Transverse colon (tissue), 4 donors: ENCODE results near the gene GRIK4. TPM values are rescaled to one million over a fixed set of nuclear protein-coding genes. Genes with fewer than 3 reads are reported as not detected.

Experiments used
- DNase-seq: peaks from one replicate; pipeline ENCODE4 v3.0.0-alpha.2; 2019
- H3K27ac ChIP-seq, 4 donors: fragments of 200-600 bp; sonication (generic); 2 replicates each; pipeline ENCODE4 v1.5.1; 2016 to 2018; ENCODE audit warnings: inconsistent platforms in 4 of 4
- H3K27me3 ChIP-seq: fragments of 200-600 bp; sonication (generic); 2 replicates; pipeline ENCODE4 v1.5.1; 2017; ENCODE audit warnings: inconsistent platforms
- H3K36me3 ChIP-seq, 4 donors: fragments of 200-600 bp; sonication (generic); 2 replicates each; pipeline ENCODE4 v1.5.1; 2017 to 2019; ENCODE audit warnings: inconsistent platforms in 4 of 4
- H3K4me1 ChIP-seq, 4 donors: fragments of 200-600 bp; sonication (generic); 2 replicates each; pipeline ENCODE4 v1.5.1; 2017 to 2020; ENCODE audit warnings: inconsistent platforms in 4 of 4
- H3K4me3 ChIP-seq, 4 donors: fragments of 200-600 bp; sonication (generic); 1 replicate in 1 of 4; 2 replicates in 3 of 4; pipeline versions ENCODE4 v1.5.1 to v1.6.1; 2017 to 2019; ENCODE audit warnings: inconsistent platforms in 4 of 4
- H3K9me3 ChIP-seq, 2 donors: fragments of 200-600 bp; sonication (generic); 2 replicates each; pipeline ENCODE4 v1.5.1; 2017 to 2019; ENCODE audit warnings: inconsistent platforms in 2 of 2
- CTCF ChIP-seq, 5 experiments: fragments of 200-600 bp in 3 of 5; fragments of 450-650 bp in 2 of 5; sonication (generic) in 3 of 5; IDR thresholded peaks; 1 replicate in 2 of 5; 2 replicates in 3 of 5; pipeline ENCODE4 v1.5.1; 2016 to 2017; ENCODE audit warnings: antibody characterized with exemption in 5 of 5, inconsistent platforms in 3 of 5, mild to moderate bottlenecking in 2 of 5, moderate library complexity in 1 of 5
- EP300 ChIP-seq: sonication (generic); formaldehyde crosslinking; IDR thresholded peaks from one replicate; pipeline ENCODE4 v1.6.1; 2017; ENCODE audit warnings: antibody characterized with exemption, low read depth
- POLR2A ChIP-seq: fragments of 450-650 bp; IDR thresholded peaks from one replicate; pipeline ENCODE4 v1.6.1; 2016; ENCODE audit warnings: antibody characterized with exemption, mild to moderate bottlenecking, moderate library complexity
- POLR2AphosphoS5 ChIP-seq, 3 donors: sonication (generic); formaldehyde crosslinking; IDR thresholded peaks; one replicate each; pipeline ENCODE4 v1.6.1; 2016; ENCODE audit warnings: antibody characterized with exemption in 3 of 3
- WGBS, 2 donors: methylation state at CpG; one replicate each; pipeline ENCODE4 v1.1.5; 2018; ENCODE audit warnings: low coverage in 1 of 2; 5-methylcytosine and 5-hydroxymethylcytosine counted together
- in situ Hi-C, 4 donors: fragments of 200-750 bp; cut with MboI; loops; one replicate each; pipeline versions ENCODE4 v1.15.0 to v1.15.1; 2017; ENCODE audit warnings: low sequenced_read_pairs in 3 of 4, low pct_ligation_motif_present in 1 of 4, low pct_unique_long_range_greater_than_20kb in 1 of 4
- intact Hi-C: fragments of 100-400 bp; cut with DNase I; formaldehyde crosslinking; loops from one replicate; pipeline ENCODE4 v1.15.1; 2023; ENCODE audit warnings: low total_unique reads
- total RNA-seq, 4 donors: library from RNA; depleted of rRNA; stranded (reverse); fragments of >200 nt; gene quantifications; one replicate each; pipeline ENCODE4 v1.1.0, GENCODE V29; 2016

The GRIK4 gene
- total RNA-seq, 4 donors from 2014 or later, result 2.6 TPM; not detected in 3

- H3K36me3 ChIP-seq, result no peaks in the 10 kb centered on the region
- H3K4me3 ChIP-seq, result no peak overlapping the region
- in situ Hi-C loops, result no loop called here
- H3K9me3 ChIP-seq, result no peaks in the 10 kb centered on the region
- H3K4me1 ChIP-seq, result no peaks in the 10 kb centered on the region
- no peak for TF ChIP-seq CTCF (IDR thresholded peaks at IDR 0.05)
- TF ChIP-seq POLR2AphosphoS5 (IDR thresholded peaks at IDR 0.05), result no peak
- TF ChIP-seq EP300, result no peak
- no peak for TF ChIP-seq POLR2A
- H3K27me3 ChIP-seq, result no peaks in the 10 kb centered on the region
- H3K27ac ChIP-seq, result no peak overlapping the region
- intact Hi-C loops, result no loop called here
- WGBS, 2 donors, result 92 to 100% methylated on average over 2 of the region's 2 CpGs
- DNase-seq, result no peak
Measured at GRCh38 chr11:120863359-120863758, 351.8 kb downstream of the GRIK4 start.

- in situ Hi-C loops (no loop called here), intact Hi-C loops (no loop called here)
- WGBS, 2 donors, result 72 to 73% methylated on average over 7 to 8 of the region's 8 CpGs
- DNase-seq, result no peak
- TF ChIP-seq POLR2AphosphoS5 (IDR thresholded peaks at IDR 0.05) (no peak), EP300 (no peak), CTCF (IDR thresholded peaks at IDR 0.05) (no peak), POLR2A (no peak)
- Histone ChIP-seq H3K36me3 (no peaks in the 10 kb centered on the region), H3K27ac (no peak overlapping the region), H3K27me3 (no peaks in the 10 kb centered on the region), H3K4me3 (no peak overlapping the region), H3K4me1 (no peaks in the 10 kb centered on the region), H3K9me3 (no peaks in the 10 kb centered on the region)
Measured at GRCh38 chr11:120867024-120867423, 355.5 kb downstream of the GRIK4 start.

GRCh38 chr11:120867531-120867930 lies 356.0 kb downstream of the GRIK4 start:
- Histone ChIP-seq H3K9me3 (no peaks in the 10 kb centered on the region), H3K36me3 (no peaks in the 10 kb centered on the region), H3K4me3 (no peak overlapping the region), H3K4me1 (no peaks in the 10 kb centered on the region), H3K27me3 (no peaks in the 10 kb centered on the region), H3K27ac (no peak overlapping the region)
- WGBS, 2 donors, result 74 to 80% methylated on average over 11 of the region's 11 CpGs
- DNase-seq, result no peak
- TF ChIP-seq CTCF (IDR thresholded peaks at IDR 0.05) (no peak), POLR2AphosphoS5 (IDR thresholded peaks at IDR 0.05) (no peak), EP300 (no peak), POLR2A (no peak)
- in situ Hi-C loops (no loop called here), intact Hi-C loops (no loop called here)

- no peak overlapping the region for H3K27ac ChIP-seq
- H3K27me3 ChIP-seq, result no peaks in the 10 kb centered on the region
- no peak overlapping the region for H3K4me3 ChIP-seq
- TF ChIP-seq POLR2A (no peak), CTCF (IDR thresholded peaks at IDR 0.05) (no peak), POLR2AphosphoS5 (IDR thresholded peaks at IDR 0.05) (no peak), EP300 (no peak)
- H3K36me3 ChIP-seq, result no peaks in the 10 kb centered on the region
- no peaks in the 10 kb centered on the region for H3K4me1 ChIP-seq
- WGBS, 2 donors, result 44 to 47% methylated on average over 2 to 3 of the region's 3 CpGs
- DNase-seq, result no peak
- intact Hi-C loops, result no loop called here
- no peaks in the 10 kb centered on the region for H3K9me3 ChIP-seq
- in situ Hi-C loops, result no loop called here
Measured at GRCh38 chr11:120867988-120868387, 356.4 kb downstream of the GRIK4 start.
